Dermis microvascular lymphatic vessel endothelial cell (primary cell): Measurements from ENCODE around the gene POP7. TPM values are rescaled to one million over a fixed set of nuclear protein-coding genes. Genes with fewer than 3 reads are reported as not detected.
"Not testable (repeated sequence)": the region's sequence is repeated elsewhere in the genome, so short reads cannot be mapped to it uniquely, and the experiment has no call there.

Experiments used
- DNase-seq, 2 donors: peaks; one replicate each; pipeline versions ENCODE4 v3.0.0 to v3.0.0-alpha.2; 2010; ENCODE audit warnings: low read depth in 2 of 2
- total RNA-seq: library from RNA; depleted of rRNA; stranded (reverse); fragments of >200 nt; gene quantifications from 2 replicates; pipeline ENCODE4 v1.2.1, GENCODE V29; 2014

The POP7 gene
- total RNA-seq, 1 donor from 2014 or later: 36.6 TPM

- DNase-seq: peak; percentile 35 to 71
These were observed 14.0 kb upstream of the POP7 start for GRCh38 chr7:100691676-100692577.

GRCh38 chr7:100692578-100692961 is 13.4 kb upstream of the POP7 start:
- DNase-seq: no peak

- DNase-seq: no peak
These were observed 12.4 kb upstream of the POP7 start for GRCh38 chr7:100693312-100694097.

GRCh38 chr7:100694098-100694745 is 11.7 kb upstream of the POP7 start, which contains the start of gene GIGYF1:
Gene GIGYF1, minus strand, starts transcription at chr7:100694250. Its CDS starts 6,012 bp downstream, at chr7:100688238.
- peak; percentile 28 to 75 for DNase-seq

GRCh38 chr7:100696123-100696521 is 9.8 kb upstream of the POP7 start:
- DNase-seq: no peak

- DNase-seq: no peak
These were observed 6.9 kb upstream of the POP7 start for GRCh38 chr7:100699018-100699417.

- not testable (repeated sequence) for DNase-seq
These were observed 4.8 kb upstream of the POP7 start for GRCh38 chr7:100701089-100701488.

GRCh38 chr7:100705320-100705752 is 585 bp upstream of the POP7 start:
- peak; percentile 35 to 73 for DNase-seq

GRCh38 chr7:100706672-100707311 is 871 bp downstream of the POP7 start:
- no peak for DNase-seq

- DNase-seq: no peak
These were observed 2.5 kb downstream of the POP7 start for GRCh38 chr7:100708395-100708794.

- DNase-seq: no peak
These were observed 4.5 kb downstream of the POP7 start for GRCh38 chr7:100710452-100710851.

GRCh38 chr7:100711369-100711768 is 5.4 kb downstream of the POP7 start:
- no peak for DNase-seq

GRCh38 chr7:100714725-100715124 is 8.8 kb downstream of the POP7 start:
- DNase-seq: no peak

- not testable (repeated sequence) for DNase-seq
These were observed 11.2 kb downstream of the POP7 start for GRCh38 chr7:100717073-100717472.

GRCh38 chr7:100719523-100720278 is 13.8 kb downstream of the POP7 start:
- DNase-seq: peak in 1 of 2 donors; percentile 3

GRCh38 chr7:100720279-100720670 is 14.4 kb downstream of the POP7 start, which contains the start of gene EPO:
Gene EPO, plus strand, starts transcription at chr7:100720468. Its CDS starts 513 bp downstream, at chr7:100720981.
- DNase-seq: no peak

- DNase-seq: no peak
These were observed 15.0 kb downstream of the POP7 start for GRCh38 chr7:100720671-100721504.

GRCh38 chr7:100721505-100721812 is 15.5 kb downstream of the POP7 start:
- no peak for DNase-seq

- no peak for DNase-seq
These were observed 16.7 kb downstream of the POP7 start for GRCh38 chr7:100722480-100723212.
